ENCODE measurements around the gene TP53BP1. TPM values are rescaled to one million over a fixed set of nuclear protein-coding genes. Genes with fewer than 3 reads are reported as not detected.

The TP53BP1 gene
- polyA plus RNA-seq, 1 experiment = 85.6 TPM

DNA sequence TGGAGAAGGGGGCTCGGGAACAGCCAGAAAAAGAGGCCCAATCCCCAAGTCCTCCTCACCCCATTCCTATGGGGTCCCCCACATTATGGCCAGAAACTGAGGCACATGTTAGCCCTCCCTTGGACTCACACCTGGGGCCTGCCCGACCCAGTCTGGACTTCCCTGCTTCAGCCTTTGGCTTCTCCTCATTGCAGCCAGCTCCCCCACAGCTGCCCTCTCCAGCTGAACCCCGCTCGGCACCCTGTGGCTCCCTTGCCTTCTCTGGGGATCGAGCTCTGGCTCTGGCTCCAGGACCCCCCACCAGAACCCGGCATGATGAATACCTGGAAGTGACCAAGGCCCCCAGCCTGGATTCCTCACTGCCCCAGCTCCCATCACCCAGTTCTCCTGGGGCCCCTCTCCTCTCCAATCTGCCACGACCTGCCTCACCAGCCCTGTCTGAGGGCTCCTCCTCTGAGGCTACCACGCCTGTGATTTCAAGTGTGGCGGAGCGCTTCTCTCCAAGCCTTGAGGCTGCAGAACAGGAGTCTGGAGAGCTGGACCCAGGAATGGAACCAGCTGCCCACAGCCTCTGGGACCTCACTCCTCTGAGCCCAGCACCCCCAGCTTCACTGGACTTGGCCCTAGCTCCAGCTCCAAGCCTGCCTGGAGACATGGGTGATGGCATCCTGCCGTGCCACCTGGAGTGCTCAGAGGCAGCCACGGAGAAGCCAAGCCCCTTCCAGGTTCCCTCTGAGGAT, 35.0 kb upstream of the TP53BP1 start:
- CTCF ChIA-PET = no interaction called here
- no peak overlapping the region for H3K4me3 ChIP-seq (ENCODE audit: low read depth, low read length)
- TF ChIP-seq CTCF (IDR thresholded peaks at IDR 0.05; ENCODE audit: low read depth, low read length) = no peak
- no peaks in the 10 kb centered on the region for H3K9me3 ChIP-seq (ENCODE audit: control insufficient read depth, insufficient read depth, low read length)
- DNase-seq (ENCODE audit: low read depth, low spot score) = no peak
- POLR2A ChIA-PET = no interaction called here
- H3K27me3 ChIP-seq (ENCODE audit: control insufficient read depth, insufficient read depth, low read length) = no peaks in the 10 kb centered on the region
- no peak overlapping the region for H3K27ac ChIP-seq (ENCODE audit: low read depth, low read length)

GRCh38 chr15:43527016-43527801, 34.3 kb upstream of the TP53BP1 start:
- no peak for DNase-seq (ENCODE audit: low read depth, low spot score)
- no peak for TF ChIP-seq CTCF (IDR thresholded peaks at IDR 0.05; ENCODE audit: low read depth, low read length)
- H3K27ac ChIP-seq (ENCODE audit: low read depth, low read length) = no peak overlapping the region
- no peak overlapping the region for H3K4me3 ChIP-seq (ENCODE audit: low read depth, low read length)
- no peaks in the 10 kb centered on the region for H3K9me3 ChIP-seq (ENCODE audit: control insufficient read depth, insufficient read depth, low read length)
- CTCF ChIA-PET = no interaction called here
- no peaks in the 10 kb centered on the region for H3K27me3 ChIP-seq (ENCODE audit: control insufficient read depth, insufficient read depth, low read length)
- POLR2A ChIA-PET = no interaction called here

- no peak for DNase-seq (ENCODE audit: low read depth, low spot score)
- H3K9me3 ChIP-seq (ENCODE audit: control insufficient read depth, insufficient read depth, low read length) = no peaks in the 10 kb centered on the region
- no peak overlapping the region for H3K27ac ChIP-seq (ENCODE audit: low read depth, low read length)
- no peaks in the 10 kb centered on the region for H3K27me3 ChIP-seq (ENCODE audit: control insufficient read depth, insufficient read depth, low read length)
- no peak for TF ChIP-seq CTCF (IDR thresholded peaks at IDR 0.05; ENCODE audit: low read depth, low read length)
- ChIA-PET CTCF (no interaction called here), POLR2A (no interaction called here)
- H3K4me3 ChIP-seq (ENCODE audit: low read depth, low read length) = no peak overlapping the region
Observed at GRCh38 chr15:43526261-43526930, 33.4 kb upstream of the TP53BP1 start.

- H3K27ac ChIP-seq (ENCODE audit: low read depth, low read length) = no peak overlapping the region
- H3K9me3 ChIP-seq (ENCODE audit: control insufficient read depth, insufficient read depth, low read length) = no peaks in the 10 kb centered on the region
- TF ChIP-seq CTCF (IDR thresholded peaks at IDR 0.05; ENCODE audit: low read depth, low read length) = no peak
- DNase-seq (ENCODE audit: low read depth, low spot score) = no peak
- H3K4me3 ChIP-seq (ENCODE audit: low read depth, low read length) = no peak overlapping the region
- H3K27me3 ChIP-seq (ENCODE audit: control insufficient read depth, insufficient read depth, low read length) = no peaks in the 10 kb centered on the region
- ChIA-PET POLR2A (no interaction called here), CTCF (no interaction called here)
Observed at GRCh38 chr15:43525131-43525530, 32.2 kb upstream of the TP53BP1 start.

All from AG04450 (cell line).